Mesenchymal stem cell (in vitro differentiated cells and primary cell): Measurements from ENCODE around the gene IGSF9B.

Experiments used
- DNase-seq: peaks from one replicate; pipeline ENCODE4 v3.0.0-alpha.2; 2013
- H2AFZ ChIP-seq: one replicate; pipeline ENCODE4 v1.6.1; 2013; ENCODE audit warnings: low read depth, mild to moderate bottlenecking, control low read depth, inconsistent platforms, low read length, moderate library complexity
- H2AK5ac ChIP-seq: 2 replicates; pipeline ENCODE4 v1.6.1; 2013; ENCODE audit warnings: low read length, moderate library complexity, mild to moderate bottlenecking, inconsistent platforms; ENCODE audit not compliant: severe bottlenecking
- H2BK120ac ChIP-seq: one replicate; pipeline ENCODE4 v1.6.1; 2013; ENCODE audit warnings: low read depth, mild to moderate bottlenecking, inconsistent platforms, low read length, moderate library complexity
- H2BK12ac ChIP-seq, 2 experiments: one replicate each; pipeline ENCODE4 v1.6.1; 2013; ENCODE audit warnings: inconsistent platforms in 2 of 2, low read length in 2 of 2, mild to moderate bottlenecking in 2 of 2, moderate library complexity in 2 of 2, control low read depth in 1 of 2
- H2BK15ac ChIP-seq: one replicate; pipeline ENCODE4 v1.6.1; 2013; ENCODE audit warnings: mild to moderate bottlenecking, low read depth, inconsistent platforms; ENCODE audit not compliant: poor library complexity, severe bottlenecking
- H2BK5ac ChIP-seq: 2 replicates; pipeline ENCODE4 v1.6.1; 2013; ENCODE audit warnings: low read depth, mild to moderate bottlenecking, low read length, control low read depth, inconsistent platforms; ENCODE audit not compliant: poor library complexity, severe bottlenecking
- H3K14ac ChIP-seq, 2 experiments: one replicate each; pipeline ENCODE4 v1.6.1; 2013; ENCODE audit warnings: inconsistent platforms in 2 of 2, low read length in 2 of 2, control low read depth in 1 of 2, mild to moderate bottlenecking in 1 of 2, moderate library complexity in 1 of 2
- H3K18ac ChIP-seq, 2 experiments: one replicate each; pipeline ENCODE4 v1.6.1; 2013; ENCODE audit warnings: inconsistent platforms in 2 of 2, low read length in 2 of 2, control low read depth in 1 of 2, low read depth in 1 of 2, mild to moderate bottlenecking in 1 of 2
- H3K23ac ChIP-seq, 2 experiments: one replicate each; pipeline ENCODE4 v1.6.1; 2013; ENCODE audit warnings: inconsistent platforms in 2 of 2, low read length in 2 of 2, mild to moderate bottlenecking in 2 of 2, moderate library complexity in 2 of 2, control low read depth in 1 of 2
- H3K27ac ChIP-seq: 2 replicates; pipeline ENCODE4 v1.5.1; 2013; ENCODE audit warnings: mild to moderate bottlenecking, moderate library complexity, low read length, control low read depth, inconsistent platforms; ENCODE audit not compliant: poor library complexity, severe bottlenecking
- H3K27me3 ChIP-seq, 2 experiments: 2 replicates each; pipeline versions ENCODE4 v1.6.1 to v1.7.0; 2013; ENCODE audit warnings: low read length in 2 of 2, mild to moderate bottlenecking in 2 of 2, moderate library complexity in 2 of 2, control low read depth in 1 of 2, inconsistent platforms in 1 of 2; ENCODE audit not compliant: control insufficient read depth in 1 of 2, insufficient read depth in 1 of 2
- H3K36me3 ChIP-seq, 2 experiments: 2 replicates each; pipeline versions ENCODE4 v1.6.1 to v1.7.0; 2013; ENCODE audit warnings: low read length in 2 of 2, control low read depth in 1 of 2, inconsistent platforms in 1 of 2, low read depth in 1 of 2, mild to moderate bottlenecking in 1 of 2; ENCODE audit not compliant: insufficient read depth in 2 of 2, control insufficient read depth in 1 of 2
- H3K4ac ChIP-seq, 2 experiments: one replicate each; pipeline ENCODE4 v1.6.1; 2013; ENCODE audit warnings: inconsistent platforms in 2 of 2, low read length in 2 of 2, mild to moderate bottlenecking in 2 of 2, moderate library complexity in 2 of 2, control low read depth in 1 of 2, low read depth in 1 of 2
- H3K4me1 ChIP-seq: 2 replicates; pipeline ENCODE4 v1.6.1; 2013; ENCODE audit warnings: low read depth, low read length, control low read depth; ENCODE audit not compliant: control insufficient read depth, insufficient read depth
- H3K4me2 ChIP-seq: 2 replicates; pipeline ENCODE4 v1.6.1; 2013; ENCODE audit warnings: low read length, mild to moderate bottlenecking, inconsistent platforms; ENCODE audit not compliant: poor library complexity, severe bottlenecking
- H3K4me3 ChIP-seq, 2 experiments: 2 replicates each; pipeline versions ENCODE4 v1.5.1 to v1.7.0; 2013; ENCODE audit warnings: low read length in 2 of 2, mild to moderate bottlenecking in 2 of 2, control low read depth in 1 of 2, low read depth in 1 of 2; ENCODE audit not compliant: insufficient read depth in 1 of 2
- H3K79me1 ChIP-seq: replicated peaks from 2 replicates; pipeline ENCODE4 v1.6.1; 2013; ENCODE audit warnings: mild to moderate bottlenecking, control low read depth, low read length, inconsistent platforms; ENCODE audit not compliant: poor library complexity, severe bottlenecking
- H3K9ac ChIP-seq: 2 replicates; pipeline ENCODE4 v1.7.0; 2013; ENCODE audit warnings: mild to moderate bottlenecking, low read length, moderate library complexity
- H3K9me3 ChIP-seq: 2 replicates; pipeline ENCODE4 v1.7.0; 2013; ENCODE audit warnings: mild to moderate bottlenecking, low read length; ENCODE audit not compliant: control insufficient read depth
- H4K8ac ChIP-seq: one replicate; pipeline ENCODE4 v1.6.1; 2013; ENCODE audit warnings: inconsistent platforms, mild to moderate bottlenecking, low read length, moderate library complexity
- H4K91ac ChIP-seq: one replicate; pipeline ENCODE4 v1.6.1; 2013; ENCODE audit warnings: mild to moderate bottlenecking, low read length, inconsistent platforms
- WGBS: methylation state at CpG from one replicate; pipeline ENCODE4 v1.1.7; 2013; ENCODE audit warnings: mixed read lengths; 5-methylcytosine and 5-hydroxymethylcytosine counted together

Gene IGSF9B

GRCh38 chr11:133981156-133981555, 24.4 kb upstream of the IGSF9B start:
- no peak overlapping the region for H2BK5ac ChIP-seq
- no peak overlapping the region for H3K4me2 ChIP-seq
- no peaks in the 10 kb centered on the region for H3K79me1 ChIP-seq
- no peaks in the 10 kb centered on the region for H3K9me3 ChIP-seq
- WGBS: 67% methylated on average over 5 of the region's 5 CpGs
- H2AK5ac ChIP-seq: no peak overlapping the region
- H3K14ac ChIP-seq: no peak overlapping the region
- peaks cover 0 to 57% of the 10 kb centered on the region in 2 experiments for H3K27me3 ChIP-seq
- H2BK15ac ChIP-seq: no peak overlapping the region
- H3K23ac ChIP-seq: no peak overlapping the region
- no peak overlapping the region for H4K91ac ChIP-seq
- no peak overlapping the region for H3K27ac ChIP-seq
- H3K18ac ChIP-seq: no peak overlapping the region
- no peak overlapping the region for H3K9ac ChIP-seq
- no peak overlapping the region for H2AFZ ChIP-seq
- H3K4me3 ChIP-seq: no peak overlapping the region
- no peaks in the 10 kb centered on the region for H3K4me1 ChIP-seq
- no peak overlapping the region for H2BK120ac ChIP-seq
- H4K8ac ChIP-seq: no peak overlapping the region
- no peak overlapping the region for H3K4ac ChIP-seq
- no peaks in the 10 kb centered on the region for H3K36me3 ChIP-seq
- no peak overlapping the region for H2BK12ac ChIP-seq
- no peak for DNase-seq

GRCh38 chr11:133980665-133981064, 23.9 kb upstream of the IGSF9B start:
- no peak overlapping the region for H3K4ac ChIP-seq
- no peak for DNase-seq
- H3K14ac ChIP-seq: no peak overlapping the region
- H2BK120ac ChIP-seq: no peak overlapping the region
- no peaks in the 10 kb centered on the region for H3K36me3 ChIP-seq
- H3K27me3 ChIP-seq: peaks cover 0 to 57% of the 10 kb centered on the region in 2 experiments
- H3K23ac ChIP-seq: no peak overlapping the region
- H3K18ac ChIP-seq: no peak overlapping the region
- H2AFZ ChIP-seq: no peak overlapping the region
- H3K9ac ChIP-seq: no peak overlapping the region
- no peak overlapping the region for H2BK15ac ChIP-seq
- no peak overlapping the region for H2AK5ac ChIP-seq
- 67% methylated on average over 8 of the region's 9 CpGs for WGBS
- no peak overlapping the region for H4K91ac ChIP-seq
- H4K8ac ChIP-seq: no peak overlapping the region
- no peak overlapping the region for H3K27ac ChIP-seq
- no peaks in the 10 kb centered on the region for H3K9me3 ChIP-seq
- no peak overlapping the region for H3K4me2 ChIP-seq
- no peak overlapping the region for H2BK12ac ChIP-seq
- H3K4me1 ChIP-seq: no peaks in the 10 kb centered on the region
- H3K4me3 ChIP-seq: no peak overlapping the region
- no peak overlapping the region for H2BK5ac ChIP-seq
- H3K79me1 ChIP-seq: no peaks in the 10 kb centered on the region

GRCh38 chr11:133978794-133979193, 22.0 kb upstream of the IGSF9B start:
- no peaks in the 10 kb centered on the region for H3K9me3 ChIP-seq
- no peak overlapping the region for H2AFZ ChIP-seq
- H2BK5ac ChIP-seq: no peak overlapping the region
- H3K18ac ChIP-seq: no peak overlapping the region
- no peak overlapping the region for H3K4ac ChIP-seq
- H3K14ac ChIP-seq: no peak overlapping the region
- no peak overlapping the region for H4K91ac ChIP-seq
- no peak overlapping the region for H3K4me3 ChIP-seq
- H3K9ac ChIP-seq: no peak overlapping the region
- no peak overlapping the region for H3K4me2 ChIP-seq
- no peaks in the 10 kb centered on the region for H3K36me3 ChIP-seq
- no peak overlapping the region for H2AK5ac ChIP-seq
- no peak for DNase-seq
- no peak overlapping the region for H3K23ac ChIP-seq
- H2BK15ac ChIP-seq: no peak overlapping the region
- H2BK12ac ChIP-seq: no peak overlapping the region
- H3K27me3 ChIP-seq: peaks cover 0 to 62% of the 10 kb centered on the region in 2 experiments
- H3K4me1 ChIP-seq: no peaks in the 10 kb centered on the region
- H4K8ac ChIP-seq: no peak overlapping the region
- WGBS: 87% methylated on average over 2 of the region's 2 CpGs
- no peak overlapping the region for H2BK120ac ChIP-seq
- H3K27ac ChIP-seq: no peak overlapping the region
- no peaks in the 10 kb centered on the region for H3K79me1 ChIP-seq

DNA sequence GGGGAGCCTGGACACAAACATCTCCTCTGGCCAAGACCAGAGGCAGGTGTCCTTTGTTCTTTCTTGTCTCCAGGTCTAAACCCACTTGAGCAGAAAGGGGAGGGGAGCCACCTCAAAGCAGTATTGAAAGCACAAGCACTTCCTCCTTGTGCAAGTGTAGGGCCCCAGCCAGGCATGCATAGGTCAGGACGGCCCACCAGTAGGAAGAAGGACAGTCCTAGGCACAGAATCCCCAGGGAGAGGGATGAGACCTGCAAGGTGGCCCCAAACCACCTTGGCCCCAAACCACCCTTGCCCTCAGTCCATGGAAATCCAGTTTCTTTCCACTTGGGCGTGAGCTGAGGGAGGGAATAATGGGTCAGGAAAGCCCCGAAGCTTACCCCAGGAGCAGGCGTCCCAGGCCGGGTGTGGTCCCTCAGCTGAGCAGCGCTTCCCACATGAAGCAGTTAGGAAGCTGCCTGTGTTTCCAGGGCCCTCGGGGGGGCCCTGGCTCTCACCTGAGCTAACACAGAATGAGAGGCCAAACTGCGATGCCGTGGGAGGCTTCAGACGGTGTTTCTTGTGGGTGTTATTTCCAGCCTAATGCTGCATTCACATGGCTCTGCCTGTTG, 20.4 kb upstream of the IGSF9B start:
- no peak overlapping the region for H3K9ac ChIP-seq
- DNase-seq: no peak

More for the DNA sequence above, 20.4 kb upstream of the IGSF9B start:
- Histone ChIP-seq H3K18ac (no peak overlapping the region), H2AK5ac (no peak overlapping the region), H2BK120ac (no peak overlapping the region), H3K79me1 (no peaks in the 10 kb centered on the region), H3K36me3 (no peaks in the 10 kb centered on the region), H4K8ac (no peak overlapping the region), H3K4me1 (no peaks in the 10 kb centered on the region), H3K27me3 (peaks cover 0 to 61% of the 10 kb centered on the region in 2 experiments), H2BK12ac (no peak overlapping the region), H3K4me3 (no peak overlapping the region), H2BK15ac (no peak overlapping the region), H3K4ac (no peak overlapping the region), H3K14ac (no peak overlapping the region), H3K4me2 (no peak overlapping the region), H3K23ac (no peak overlapping the region), H2AFZ (no peak overlapping the region), H4K91ac (no peak overlapping the region), H3K27ac (no peak overlapping the region), H2BK5ac (no peak overlapping the region), H3K9me3 (no peaks in the 10 kb centered on the region)
- WGBS: 76% methylated on average over 7 of the region's 10 CpGs
